DND-41 (cell line): ENCODE measurements around the gene TPM2.

ENCODE experiments used
- ATAC-seq: fragments of 200-7000 bp; cut with Tn5 transposase; 3 replicates; pipeline ENCODE4 v1.9.1; 2021; ENCODE audit warnings: low read depth; ENCODE audit not compliant: insufficient read depth
- DNase-seq: peaks from one replicate; pipeline ENCODE4 v3.0.0-alpha.2; 2020
- H2AFZ ChIP-seq: 2 replicates; pipeline ENCODE4 v1.6.0; 2012; ENCODE audit warnings: low read depth, low read length
- H3K27ac ChIP-seq: 2 replicates; pipeline ENCODE4 v1.5.1; 2012; ENCODE audit warnings: low read length, inconsistent platforms
- H3K27me3 ChIP-seq: fragments of 200-600 bp; sonication (generic); 2 replicates; pipeline ENCODE4 v1.6.0; 2012; ENCODE audit warnings: low read length, mild to moderate bottlenecking, inconsistent platforms; ENCODE audit not compliant: insufficient read depth, poor library complexity
- H3K36me3 ChIP-seq: 2 replicates; pipeline ENCODE4 v1.5.1; 2012; ENCODE audit warnings: low read length, inconsistent platforms; ENCODE audit not compliant: insufficient read depth
- H3K4me1 ChIP-seq: 2 replicates; pipeline ENCODE4 v1.5.1; 2012; ENCODE audit warnings: mild to moderate bottlenecking, low read length; ENCODE audit not compliant: insufficient read depth
- H3K4me2 ChIP-seq: 2 replicates; pipeline ENCODE4 v1.6.0; 2012; ENCODE audit warnings: mild to moderate bottlenecking, moderate library complexity, low read length, inconsistent platforms; ENCODE audit not compliant: insufficient read depth
- H3K4me3 ChIP-seq, 2 experiments: fragments of 200-600 bp in 1 of 2; shearing (Covaris generic) in 1 of 2; 2 replicates each; pipeline ENCODE4 v1.5.1; 2012 to 2016; ENCODE audit warnings: inconsistent platforms in 2 of 2, low read length in 2 of 2, mild to moderate bottlenecking in 2 of 2, low read depth in 1 of 2, moderate library complexity in 1 of 2
- H3K79me2 ChIP-seq: 2 replicates; pipeline ENCODE4 v1.6.0; 2012; ENCODE audit warnings: low read length, inconsistent platforms; ENCODE audit not compliant: insufficient read depth
- H3K9ac ChIP-seq: 2 replicates; pipeline ENCODE4 v1.6.0; 2012; ENCODE audit warnings: low read depth, mild to moderate bottlenecking, inconsistent platforms, low read length, moderate library complexity
- H3K9me3 ChIP-seq: 2 replicates; pipeline ENCODE4 v1.5.1; 2012; ENCODE audit warnings: low read length, moderate library complexity, mild to moderate bottlenecking, inconsistent platforms; ENCODE audit not compliant: insufficient read depth, severe bottlenecking
- H4K20me1 ChIP-seq: 2 replicates; pipeline ENCODE4 v1.6.0; 2012; ENCODE audit warnings: low read length; ENCODE audit not compliant: insufficient read depth
- CTCF ChIP-seq: IDR thresholded peaks from 2 replicates; pipeline ENCODE4 v1.5.1; 2012; ENCODE audit warnings: borderline replicate concordance, low read length, moderate library complexity, mild to moderate bottlenecking; ENCODE audit not compliant: poor library complexity, severe bottlenecking; ENCODE audit errors: extremely low read depth
- EZH2 ChIP-seq: IDR thresholded peaks from 3 replicates; pipeline ENCODE4 v1.6.1; 2012; ENCODE audit warnings: borderline replicate concordance, low read depth, mild to moderate bottlenecking, moderate library complexity, low read length, inconsistent platforms; ENCODE audit not compliant: severe bottlenecking

Gene TPM2

DNA sequence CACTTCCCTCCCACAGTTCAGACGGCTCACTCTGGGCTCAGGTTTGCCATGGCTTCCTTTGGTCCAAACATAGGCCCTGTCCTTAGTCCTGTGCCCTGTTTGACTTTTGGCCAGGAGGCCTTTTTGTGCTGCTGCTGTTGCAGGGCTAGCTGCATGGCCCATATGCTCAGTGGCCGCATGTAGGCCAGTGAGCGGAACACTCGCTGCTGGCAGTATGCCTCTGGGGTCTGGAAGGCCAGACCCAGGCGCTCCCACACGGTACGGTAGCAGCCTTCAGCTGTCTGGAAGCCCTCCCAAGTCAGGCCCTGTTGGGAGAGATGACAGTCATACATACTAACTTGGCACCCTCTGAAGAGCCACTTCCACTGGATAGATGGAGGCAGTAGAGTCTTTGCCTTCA, 47.4 kb upstream of the TPM2 start:
- no peaks in the 10 kb centered on the region for H3K27me3 ChIP-seq
- no peak overlapping the region for H3K9ac ChIP-seq
- H2AFZ ChIP-seq, result no peak overlapping the region
- DNase-seq (no peak), ATAC-seq (no peak)
- no peak overlapping the region for H3K4me3 ChIP-seq
- no peaks in the 10 kb centered on the region for H3K9me3 ChIP-seq
- H3K36me3 ChIP-seq, result peaks cover 65% of the 10 kb centered on the region
- peaks cover 19% of the 10 kb centered on the region for H3K4me1 ChIP-seq
- H4K20me1 ChIP-seq, result no peaks in the 10 kb centered on the region
- no peak for TF ChIP-seq EZH2
- TF ChIP-seq CTCF, result no peak
- no peak overlapping the region for H3K27ac ChIP-seq
- H3K4me2 ChIP-seq, result no peak overlapping the region
- peaks cover 14% of the 10 kb centered on the region for H3K79me2 ChIP-seq

DNA sequence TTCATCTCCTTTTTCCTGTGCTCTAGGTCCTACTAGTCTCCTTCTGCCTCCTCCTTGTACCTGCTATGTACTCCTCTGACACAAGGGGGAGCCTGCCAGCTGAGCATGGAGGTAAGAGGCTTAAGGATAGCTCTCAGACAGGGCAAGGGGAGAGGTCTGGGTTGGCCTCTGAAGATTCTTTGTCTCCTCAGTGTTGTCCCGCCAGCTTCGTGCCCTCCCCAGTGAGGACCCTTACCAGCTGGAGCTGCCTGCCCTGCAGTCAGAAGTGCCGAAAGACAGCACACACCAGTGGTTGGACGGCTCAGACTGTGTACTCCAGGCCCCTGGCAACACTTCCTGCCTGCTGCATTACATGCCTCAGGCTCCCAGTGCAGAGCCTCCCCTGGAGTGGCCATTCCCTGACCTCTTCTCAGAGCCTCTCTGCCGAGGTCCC, 46.5 kb upstream of the TPM2 start:
- H3K4me2 ChIP-seq, result no peak overlapping the region
- H3K9ac ChIP-seq, result no peak overlapping the region
- H3K4me1 ChIP-seq, result peaks cover 18% of the 10 kb centered on the region
- H3K36me3 ChIP-seq, result peaks cover 63% of the 10 kb centered on the region
- peaks cover 21% of the 10 kb centered on the region for H3K79me2 ChIP-seq
- no peaks in the 10 kb centered on the region for H3K27me3 ChIP-seq
- ATAC-seq (peak; percentile 39), DNase-seq (peak; percentile 74)
- no peak overlapping the region for H3K27ac ChIP-seq
- no peak overlapping the region for H2AFZ ChIP-seq
- H3K4me3 ChIP-seq, result no peak overlapping the region
- H4K20me1 ChIP-seq, result no peaks in the 10 kb centered on the region
- TF ChIP-seq EZH2, result no peak
- peak; percentile 93 for TF ChIP-seq CTCF
- H3K9me3 ChIP-seq, result no peaks in the 10 kb centered on the region

DNA sequence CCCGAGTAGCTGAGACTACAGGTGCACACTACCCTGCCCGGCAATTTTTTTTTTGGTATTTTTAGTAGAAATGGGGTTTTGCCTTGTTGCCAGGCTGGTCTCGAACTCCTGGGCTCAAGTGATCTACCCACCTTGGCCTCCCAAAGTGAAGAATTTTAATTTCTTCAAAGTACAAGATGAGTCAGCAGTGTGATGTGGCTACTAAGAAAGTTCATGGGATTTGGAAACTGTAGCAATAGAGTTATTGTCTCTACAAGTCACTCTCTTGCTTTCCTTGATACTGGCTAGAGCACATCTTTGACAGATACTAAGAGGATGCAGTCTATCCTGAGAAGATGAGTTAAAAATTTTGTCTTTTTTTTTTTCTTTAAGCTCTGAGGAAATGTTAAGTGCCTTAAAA, 44.4 kb upstream of the TPM2 start:
- no peak overlapping the region for H3K4me3 ChIP-seq
- H3K27ac ChIP-seq, result no peak overlapping the region
- peaks cover 18% of the 10 kb centered on the region for H4K20me1 ChIP-seq
- H3K4me1 ChIP-seq, result peaks cover 39% of the 10 kb centered on the region
- no peak for ATAC-seq
- peaks cover 43% of the 10 kb centered on the region for H3K79me2 ChIP-seq
- no peak overlapping the region for H3K9ac ChIP-seq
- H3K27me3 ChIP-seq, result no peaks in the 10 kb centered on the region
- DNase-seq, result no peak
- 0 out of 2 replicates have a peak overlapping the region, but pooled peaks have one; percentile 93 for H3K4me2 ChIP-seq
- no peaks in the 10 kb centered on the region for H3K9me3 ChIP-seq
- peaks cover 49% of the 10 kb centered on the region for H3K36me3 ChIP-seq
- no peak overlapping the region for H2AFZ ChIP-seq
- TF ChIP-seq CTCF (no peak), EZH2 (no peak)
